ENCODE measurements around the gene AKAP10.

AKAP10 gene

DNA sequence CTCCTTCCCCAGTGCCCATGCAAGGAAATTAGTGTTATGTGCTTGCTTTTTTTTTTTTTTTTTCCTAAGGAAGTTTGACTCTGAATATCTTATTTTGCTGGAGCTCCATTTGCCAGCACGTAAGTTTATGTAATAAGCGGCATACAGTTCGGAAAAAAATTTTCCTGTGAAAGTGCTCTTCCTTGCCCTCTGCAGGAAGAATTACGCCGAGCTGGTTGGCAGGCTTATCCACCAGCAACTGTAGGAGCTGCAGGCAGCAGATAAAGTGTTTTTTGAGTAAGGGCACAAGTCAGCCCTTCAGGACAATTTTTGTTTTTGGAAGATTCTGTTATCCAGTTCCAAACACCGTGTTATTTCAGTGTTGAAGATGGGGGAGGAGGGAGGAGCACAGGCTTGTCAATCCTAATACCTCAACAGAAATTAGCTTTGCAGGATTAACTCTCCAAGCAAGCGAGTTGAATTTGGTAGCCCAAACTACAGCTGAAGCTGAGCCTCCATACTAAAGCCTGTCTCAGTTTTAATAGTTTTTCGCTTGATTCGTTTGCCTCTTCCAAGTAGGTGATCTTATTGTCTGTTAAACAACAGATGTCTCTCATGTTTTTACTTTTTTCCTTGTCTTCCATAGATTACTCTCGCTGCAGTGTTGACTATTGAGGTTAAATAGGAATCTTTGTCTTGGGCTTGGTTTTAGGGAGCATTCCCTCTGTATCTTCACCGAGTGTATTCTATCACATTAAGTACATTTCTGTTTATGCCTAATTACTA lies 32.7 kb upstream of the AKAP10 start (continued):
- TF ChIP-seq, protein P1, sequence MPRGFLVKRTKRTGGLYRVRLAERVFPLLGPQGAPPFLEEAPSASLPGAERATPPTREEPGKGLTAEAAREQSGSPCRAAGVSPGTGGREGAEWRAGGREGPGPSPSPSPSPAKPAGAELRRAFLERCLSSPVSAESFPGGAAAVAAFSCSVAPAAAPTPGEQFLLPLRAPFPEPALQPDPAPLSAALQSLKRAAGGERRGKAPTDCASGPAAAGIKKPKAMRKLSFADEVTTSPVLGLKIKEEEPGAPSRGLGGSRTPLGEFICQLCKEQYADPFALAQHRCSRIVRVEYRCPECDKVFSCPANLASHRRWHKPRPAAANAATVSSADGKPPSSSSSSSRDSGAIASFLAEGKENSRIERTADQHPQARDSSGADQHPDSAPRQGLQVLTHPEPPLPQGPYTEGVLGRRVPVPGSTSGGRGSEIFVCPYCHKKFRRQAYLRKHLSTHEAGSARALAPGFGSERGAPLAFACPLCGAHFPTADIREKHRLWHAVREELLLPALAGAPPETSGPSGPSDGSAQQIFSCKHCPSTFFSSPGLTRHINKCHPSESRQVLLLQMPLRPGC (tag by site-specific recombination; IDR thresholded peaks at IDR 0.05), result no peak
- TF ChIP-seq, protein P2, sequence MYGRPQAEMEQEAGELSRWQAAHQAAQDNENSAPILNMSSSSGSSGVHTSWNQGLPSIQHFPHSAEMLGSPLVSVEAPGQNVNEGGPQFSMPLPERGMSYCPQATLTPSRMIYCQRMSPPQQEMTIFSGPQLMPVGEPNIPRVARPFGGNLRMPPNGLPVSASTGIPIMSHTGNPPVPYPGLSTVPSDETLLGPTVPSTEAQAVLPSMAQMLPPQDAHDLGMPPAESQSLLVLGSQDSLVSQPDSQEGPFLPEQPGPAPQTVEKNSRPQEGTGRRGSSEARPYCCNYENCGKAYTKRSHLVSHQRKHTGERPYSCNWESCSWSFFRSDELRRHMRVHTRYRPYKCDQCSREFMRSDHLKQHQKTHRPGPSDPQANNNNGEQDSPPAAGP (tag by site-specific recombination; IDR thresholded peaks at IDR 0.05), result no peak
- TF ChIP-seq ZNF521 (tag by site-specific recombination; IDR thresholded peaks at IDR 0.05) (no peak), KLF16 (tag by site-specific recombination; IDR thresholded peaks at IDR 0.05) (no peak), ZNF423 (tag by site-specific recombination; IDR thresholded peaks at IDR 0.05) (no peak), ZNF837 (tag by site-specific recombination; IDR thresholded peaks at IDR 0.05) (no peak), ZNF792 (tag by site-specific recombination; IDR thresholded peaks at IDR 0.05) (no peak), ZNF169 (tag by site-specific recombination; IDR thresholded peaks at IDR 0.05) (no peak), ZNF585B (tag by site-specific recombination; IDR thresholded peaks at IDR 0.05) (no peak), KLF1 (tag by site-specific recombination; IDR thresholded peaks at IDR 0.05) (no peak), HOXA7 (CRISPR knock-in tag; IDR thresholded peaks at IDR 0.05; ENCODE audit: borderline replicate concordance) (no peak), ZNF561 (tag by site-specific recombination; IDR thresholded peaks at IDR 0.05; ENCODE audit: borderline replicate concordance) (no peak), ZNF501 (tag by site-specific recombination; IDR thresholded peaks at IDR 0.05) (no peak), GLI4 (tag by site-specific recombination; IDR thresholded peaks at IDR 0.05) (no peak), ZNF132 (tag by site-specific recombination; IDR thresholded peaks at IDR 0.05; ENCODE audit: borderline replicate concordance) (no peak), SCRT1 (tag by site-specific recombination; IDR thresholded peaks at IDR 0.05; ENCODE audit: borderline replicate concordance) (no peak), ZNF292 (tag by site-specific recombination; IDR thresholded peaks at IDR 0.05; ENCODE audit: borderline replicate concordance, low read depth) (no peak), ZNF341 (tag by site-specific recombination; IDR thresholded peaks at IDR 0.05; ENCODE audit: low read depth) (no peak; the same call in 1 of the 2 replicates), TRIM28 (IDR thresholded peaks at IDR 0.05; ENCODE audit: borderline replicate concordance, low read length) (no peak), REPIN1 (tag by site-specific recombination; IDR thresholded peaks at IDR 0.05; ENCODE audit: low read depth) (no peak), ZNF16 (tag by site-specific recombination; IDR thresholded peaks at IDR 0.05; ENCODE audit: low read depth) (no peak), ZNF114 (tag by site-specific recombination; IDR thresholded peaks at IDR 0.05) (no peak), KLF10 (tag by site-specific recombination; IDR thresholded peaks at IDR 0.05) (no peak), SCRT2 (tag by site-specific recombination; IDR thresholded peaks at IDR 0.05) (no peak), ZNF157 (tag by site-specific recombination; IDR thresholded peaks at IDR 0.05) (no peak), ZFP41 (tag by site-specific recombination; IDR thresholded peaks at IDR 0.05; ENCODE audit: borderline replicate concordance) (no peak), ZNF324 (tag by site-specific recombination; IDR thresholded peaks at IDR 0.05) (no peak), ZNF785 (tag by site-specific recombination; IDR thresholded peaks at IDR 0.05) (no peak), ZNF555 (tag by site-specific recombination; conservative IDR thresholded peaks at IDR 0.05) (no peak), MYNN (tag by site-specific recombination; IDR thresholded peaks at IDR 0.05; ENCODE audit: borderline replicate concordance) (no peak), ZNF514 (tag by site-specific recombination; IDR thresholded peaks at IDR 0.05) (no peak), ZNF2 (tag by site-specific recombination; IDR thresholded peaks at IDR 0.05) (no peak), ZNF76 (tag by site-specific recombination; IDR thresholded peaks at IDR 0.05; ENCODE audit: borderline replicate concordance, low read depth) (no peak; the same call in none of the 2 replicates), ZNF624 (tag by site-specific recombination; IDR thresholded peaks at IDR 0.05) (no peak), ZNF48 (tag by site-specific recombination; IDR thresholded peaks at IDR 0.05) (no peak), SALL2 (tag by site-specific recombination; IDR thresholded peaks at IDR 0.05; ENCODE audit: borderline replicate concordance) (no peak)
- TF ChIP-seq, protein P3, sequence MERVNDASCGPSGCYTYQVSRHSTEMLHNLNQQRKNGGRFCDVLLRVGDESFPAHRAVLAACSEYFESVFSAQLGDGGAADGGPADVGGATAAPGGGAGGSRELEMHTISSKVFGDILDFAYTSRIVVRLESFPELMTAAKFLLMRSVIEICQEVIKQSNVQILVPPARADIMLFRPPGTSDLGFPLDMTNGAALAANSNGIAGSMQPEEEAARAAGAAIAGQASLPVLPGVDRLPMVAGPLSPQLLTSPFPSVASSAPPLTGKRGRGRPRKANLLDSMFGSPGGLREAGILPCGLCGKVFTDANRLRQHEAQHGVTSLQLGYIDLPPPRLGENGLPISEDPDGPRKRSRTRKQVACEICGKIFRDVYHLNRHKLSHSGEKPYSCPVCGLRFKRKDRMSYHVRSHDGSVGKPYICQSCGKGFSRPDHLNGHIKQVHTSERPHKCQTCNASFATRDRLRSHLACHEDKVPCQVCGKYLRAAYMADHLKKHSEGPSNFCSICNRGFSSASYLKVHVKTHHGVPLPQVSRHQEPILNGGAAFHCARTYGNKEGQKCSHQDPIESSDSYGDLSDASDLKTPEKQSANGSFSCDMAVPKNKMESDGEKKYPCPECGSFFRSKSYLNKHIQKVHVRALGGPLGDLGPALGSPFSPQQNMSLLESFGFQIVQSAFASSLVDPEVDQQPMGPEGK (tag by site-specific recombination; IDR thresholded peaks at IDR 0.05), result peak; percentile 6; the same call in 1 of the 2 replicates
- TF ChIP-seq, protein P4, sequence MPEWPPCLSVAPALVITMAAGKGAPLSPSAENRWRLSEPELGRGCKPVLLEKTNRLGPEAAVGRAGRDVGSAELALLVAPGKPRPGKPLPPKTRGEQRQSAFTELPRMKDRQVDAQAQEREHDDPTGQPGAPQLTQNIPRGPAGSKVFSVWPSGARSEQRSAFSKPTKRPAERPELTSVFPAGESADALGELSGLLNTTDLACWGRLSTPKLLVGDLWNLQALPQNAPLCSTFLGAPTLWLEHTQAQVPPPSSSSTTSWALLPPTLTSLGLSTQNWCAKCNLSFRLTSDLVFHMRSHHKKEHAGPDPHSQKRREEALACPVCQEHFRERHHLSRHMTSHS (tag by site-specific recombination; IDR thresholded peaks at IDR 0.05), result no peak

Data from HEK293 (cell line).